ENCODE measurements around the gene OR51A7. TPM values are rescaled to one million over a fixed set of nuclear protein-coding genes. Genes with fewer than 3 reads are reported as not detected.
"Not testable (repeated sequence)": the region's sequence is repeated elsewhere in the genome, so short reads cannot be mapped to it uniquely, and the experiment has no call there.

OR51A7 gene, protein sequence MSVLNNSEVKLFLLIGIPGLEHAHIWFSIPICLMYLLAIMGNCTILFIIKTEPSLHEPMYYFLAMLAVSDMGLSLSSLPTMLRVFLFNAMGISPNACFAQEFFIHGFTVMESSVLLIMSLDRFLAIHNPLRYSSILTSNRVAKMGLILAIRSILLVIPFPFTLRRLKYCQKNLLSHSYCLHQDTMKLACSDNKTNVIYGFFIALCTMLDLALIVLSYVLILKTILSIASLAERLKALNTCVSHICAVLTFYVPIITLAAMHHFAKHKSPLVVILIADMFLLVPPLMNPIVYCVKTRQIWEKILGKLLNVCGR
- 3.4 TPM for total RNA-seq (ENCODE audit: insufficient read depth, low replicate concordance)

- DNase-seq (ENCODE audit: low spot score), result no peak
Observed at GRCh38 chr11:4903484-4903883, at the start of gene OR51A7. OR51A7 (plus strand) TSS chr11:4903783; CDS start chr11:4907370, 3,587 bp downstream.

- not testable (repeated sequence) for DNase-seq (ENCODE audit: low spot score)
Observed at GRCh38 chr11:4854286-4854685, 49.3 kb upstream of the OR51A7 start.

GRCh38 chr11:4862447-4863236 is 40.9 kb upstream of the OR51A7 start:
- peak; percentile 34 for DNase-seq (ENCODE audit: low spot score)

GRCh38 chr11:4863876-4864275 is 39.7 kb upstream of the OR51A7 start:
- peak; percentile 85 for DNase-seq (ENCODE audit: low spot score)

DNA sequence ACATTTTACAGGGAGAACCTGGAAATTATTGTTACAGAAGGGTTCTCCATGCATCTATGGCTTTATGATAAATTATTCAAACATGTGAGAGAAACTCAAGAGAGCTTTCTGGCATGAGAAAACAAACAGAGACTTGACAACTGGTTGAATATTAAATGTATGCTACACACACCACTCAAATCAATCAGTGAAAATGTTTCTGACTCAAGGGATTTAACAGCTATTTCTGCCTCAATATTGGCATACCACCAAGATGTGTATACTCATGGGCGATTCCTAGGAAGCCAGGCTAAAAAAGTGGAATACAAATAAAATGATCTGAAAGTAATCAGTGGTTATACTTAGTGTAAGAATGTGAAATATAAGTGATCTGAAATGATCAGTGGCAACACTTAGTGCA is 37.7 kb upstream of the OR51A7 start:
- no peak for DNase-seq (ENCODE audit: low spot score)

GRCh38 chr11:4881188-4881587 is 22.4 kb upstream of the OR51A7 start:
- DNase-seq (ENCODE audit: low spot score), result no peak

- DNase-seq (ENCODE audit: low spot score), result no peak
Observed at GRCh38 chr11:4881860-4882500, 21.6 kb upstream of the OR51A7 start, which contains the start of gene OR51T1. OR51T1 (plus strand) TSS chr11:4881900; CDS start chr11:4881900, 0 bp downstream.

DNA sequence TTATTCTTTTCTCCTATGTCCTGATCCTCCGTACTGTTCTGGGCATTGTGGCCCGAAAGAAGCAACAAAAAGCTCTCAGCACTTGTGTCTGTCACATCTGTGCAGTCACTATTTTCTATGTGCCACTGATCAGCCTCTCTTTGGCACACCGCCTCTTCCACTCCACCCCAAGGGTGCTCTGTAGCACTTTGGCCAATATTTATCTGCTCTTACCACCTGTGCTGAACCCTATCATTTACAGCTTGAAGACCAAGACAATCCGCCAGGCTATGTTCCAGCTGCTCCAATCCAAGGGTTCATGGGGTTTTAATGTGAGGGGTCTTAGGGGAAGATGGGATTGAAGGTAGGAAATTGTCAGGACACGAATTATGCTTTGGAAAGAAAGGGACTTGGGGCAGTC is 21.0 kb upstream of the OR51A7 start:
- no peak for DNase-seq (ENCODE audit: low spot score)

GRCh38 chr11:4884361-4884760 is 19.2 kb upstream of the OR51A7 start:
- DNase-seq (ENCODE audit: low spot score), result no peak

DNA sequence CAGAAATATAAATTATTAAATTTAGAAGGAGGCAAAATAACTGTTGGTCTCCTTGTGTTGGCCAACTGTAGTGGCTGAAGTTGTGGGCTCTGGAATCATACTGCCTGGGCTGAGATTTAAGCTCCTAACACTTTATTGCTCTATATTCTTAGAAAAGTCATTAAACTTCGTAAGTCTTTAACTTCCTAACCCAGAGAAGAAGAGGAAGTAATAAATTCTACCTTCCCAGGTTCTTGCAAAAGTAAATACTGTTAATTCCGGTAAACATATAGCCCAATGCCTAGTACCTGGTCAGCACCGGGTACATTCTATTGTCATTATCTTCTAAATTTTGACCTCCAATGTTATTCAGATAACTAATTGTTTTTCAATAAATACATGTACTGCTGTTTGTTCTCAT is 17.4 kb upstream of the OR51A7 start:
- DNase-seq (ENCODE audit: low spot score), result no peak

- no peak for DNase-seq (ENCODE audit: low spot score)
Observed at GRCh38 chr11:4887591-4887990, 16.0 kb upstream of the OR51A7 start.

- no peak for DNase-seq (ENCODE audit: low spot score)
Observed at GRCh38 chr11:4890279-4890678, 13.3 kb upstream of the OR51A7 start.

GRCh38 chr11:4891996-4892640 is 11.5 kb upstream of the OR51A7 start:
- peak; percentile 91 for DNase-seq (ENCODE audit: low spot score)

- no peak for DNase-seq (ENCODE audit: low spot score)
Observed at GRCh38 chr11:4916581-4916980, 13.0 kb downstream of the OR51A7 start.

DNA sequence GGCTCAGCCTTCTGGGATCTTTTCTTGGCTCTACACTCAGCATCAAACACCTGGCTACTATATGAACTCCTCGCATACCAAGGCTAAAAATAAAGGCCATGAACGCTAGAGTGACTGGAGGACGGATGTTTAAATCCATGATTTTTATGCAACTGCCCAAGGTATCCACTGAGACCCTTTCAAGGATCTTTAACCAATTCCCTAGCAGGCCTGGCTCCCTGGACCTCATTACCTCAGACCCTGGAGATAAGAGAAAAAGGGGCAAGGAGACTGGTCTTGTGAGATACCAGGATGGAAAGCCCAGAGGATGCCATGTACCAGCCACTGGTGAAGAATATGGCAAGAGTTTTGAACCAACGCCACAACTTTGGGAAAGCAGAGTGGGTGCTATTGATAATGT is 15.7 kb downstream of the OR51A7 start, which contains the start of gene OR51G2:
Gene OR51G2, minus strand, starts transcription at position 101 of the 400 bp plus-strand sequence. CDS start 3,687 bp downstream, outside the sequence.
- no peak for DNase-seq (ENCODE audit: low spot score)

- no peak for DNase-seq (ENCODE audit: low spot score)
Observed at GRCh38 chr11:4921796-4922195, 18.2 kb downstream of the OR51A7 start.

GRCh38 chr11:4922304-4922703 is 18.7 kb downstream of the OR51A7 start:
- no peak for DNase-seq (ENCODE audit: low spot score)

DNA sequence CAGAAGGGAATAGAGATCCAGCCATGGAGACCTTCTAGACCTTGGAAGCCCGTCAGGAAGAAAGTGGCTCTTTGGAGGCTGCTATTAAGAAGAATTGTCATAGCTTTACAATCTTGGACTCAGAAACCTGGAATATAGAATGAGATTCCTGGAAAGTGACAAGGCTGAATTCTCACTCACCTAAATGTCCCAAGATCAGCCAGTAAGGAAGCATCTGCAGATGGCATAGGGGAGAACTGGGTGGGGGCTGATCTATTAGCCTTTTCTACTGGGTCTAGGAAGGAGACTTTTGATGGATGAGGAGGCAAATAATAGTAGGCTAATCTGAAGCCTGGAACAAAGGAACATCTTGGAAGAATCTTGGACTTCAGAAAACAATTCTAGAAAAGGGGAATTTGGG is 20.7 kb downstream of the OR51A7 start, which contains the start of gene OR51G1:
Gene OR51G1, minus strand, starts transcription at position 101 of the 400 bp plus-strand sequence. Its CDS starts 0 bp downstream, at position 101.
- DNase-seq (ENCODE audit: low spot score), result no peak

DNA sequence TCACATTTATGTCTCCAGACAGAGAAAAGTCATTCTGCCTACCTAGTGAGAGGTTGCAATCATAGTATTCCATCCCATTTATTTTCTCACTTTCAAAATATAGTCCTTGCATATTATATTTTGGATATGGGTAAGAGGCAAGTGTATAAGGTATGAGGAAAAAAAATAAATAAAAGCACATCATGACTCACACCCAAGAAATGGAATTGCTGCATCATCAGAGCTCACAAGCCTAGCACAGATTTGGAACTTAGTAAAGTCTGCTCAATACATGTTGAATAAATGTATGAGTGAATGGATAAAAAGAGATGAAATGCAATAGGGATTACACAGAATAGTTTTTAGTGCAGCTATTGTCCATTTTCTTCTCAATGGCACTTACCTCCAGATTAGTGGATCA is 23.0 kb downstream of the OR51A7 start:
- DNase-seq (ENCODE audit: low spot score), result peak; percentile 68

GRCh38 chr11:4932751-4933150 is 29.2 kb downstream of the OR51A7 start:
- DNase-seq (ENCODE audit: low spot score), result no peak

DNA sequence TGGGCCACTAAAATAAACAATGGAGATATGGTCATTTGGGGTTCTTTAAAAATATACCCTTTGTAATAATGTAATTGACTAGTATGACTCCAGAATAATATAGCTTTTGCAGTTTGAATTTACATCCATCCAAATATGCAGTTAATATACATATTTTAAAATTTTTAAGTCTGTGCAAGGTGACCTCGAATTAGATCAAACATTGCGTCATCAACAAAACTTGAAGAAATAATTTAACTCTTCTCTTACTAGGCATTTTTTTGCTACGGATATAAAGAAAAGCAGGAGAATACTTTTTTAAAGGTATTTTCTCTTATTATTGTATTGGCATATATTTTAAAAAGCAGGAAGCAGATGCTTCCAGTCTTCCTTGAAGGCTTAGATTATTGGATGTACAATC is 33.2 kb downstream of the OR51A7 start:
- DNase-seq (ENCODE audit: low spot score), result no peak

DNA sequence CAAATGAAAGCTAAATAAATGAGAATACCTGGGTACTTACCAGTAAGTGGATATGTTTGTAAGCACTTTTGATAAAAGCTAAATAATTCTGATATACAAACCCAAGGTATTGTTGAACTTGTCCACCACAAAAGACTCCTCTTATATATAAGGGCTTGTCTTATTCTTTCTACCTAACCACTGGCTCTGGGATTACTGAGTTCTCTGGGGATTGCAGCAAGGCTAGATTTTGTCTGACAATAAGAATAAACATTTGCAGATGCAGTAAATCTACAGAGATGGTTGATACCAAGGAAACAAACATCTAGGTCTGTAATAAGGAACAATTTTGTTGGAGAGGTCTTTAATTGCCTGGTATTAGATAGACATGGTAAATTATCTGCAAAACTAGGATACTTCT is 43.9 kb downstream of the OR51A7 start, which contains the start of gene OR51A4:
Gene OR51A4, minus strand, starts transcription at position 101 of the 400 bp plus-strand sequence. CDS start 505 bp downstream, outside the sequence.
- no peak for DNase-seq (ENCODE audit: low spot score)

All from umbilical cord (tissue), 2 donors.